ENCODE measurements around the gene CEP63.

DNA sequence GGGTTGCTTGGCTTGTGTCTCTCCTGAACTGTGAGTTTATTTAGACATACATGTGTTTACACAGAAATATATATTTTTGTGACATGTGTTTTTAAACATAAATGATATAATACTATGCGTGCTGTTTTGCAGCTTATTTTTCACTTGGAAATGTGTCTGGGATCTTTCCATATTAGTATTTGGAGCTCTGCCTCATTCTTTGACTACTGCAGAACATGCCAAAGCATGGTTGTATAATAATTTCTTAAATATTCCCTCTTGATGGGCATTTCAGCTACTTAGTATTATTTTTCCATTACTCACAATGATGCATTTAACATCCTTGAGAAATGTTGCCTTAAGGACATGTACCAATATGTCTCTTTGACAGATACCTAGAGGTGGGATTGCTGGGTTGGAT, 19.5 kb upstream of the CEP63 start:
- TF ChIP-seq CTCF (IDR thresholded peaks at IDR 0.05 in 2 of 3, conservative IDR thresholded peaks at IDR 0.05 in 1 of 3; ENCODE audit: borderline replicate concordance in 1 of 3, insufficient read depth in 1 of 3, low read depth in 2 of 3, low read length in 2 of 3) = no peak
- no peak for TF ChIP-seq ZNF274 (IDR thresholded peaks at IDR 0.05; ENCODE audit: low read depth, low read length)
- no peak for TF ChIP-seq EZH2 (IDR thresholded peaks at IDR 0.05)
- TF ChIP-seq POLR2A (IDR thresholded peaks at IDR 0.05; ENCODE audit: borderline replicate concordance, extremely low read depth, insufficient read depth, insufficient read length) = no peak
- TF ChIP-seq YY1 (IDR thresholded peaks at IDR 0.05; ENCODE audit: extremely low read depth, insufficient replicate concordance, low read depth, low read length) = no peak
- no peak for TF ChIP-seq CEBPB (IDR thresholded peaks at IDR 0.05; ENCODE audit: low read depth)
- TF ChIP-seq, protein P1, sequence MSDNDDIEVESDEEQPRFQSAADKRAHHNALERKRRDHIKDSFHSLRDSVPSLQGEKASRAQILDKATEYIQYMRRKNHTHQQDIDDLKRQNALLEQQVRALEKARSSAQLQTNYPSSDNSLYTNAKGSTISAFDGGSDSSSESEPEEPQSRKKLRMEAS (IDR thresholded peaks at IDR 0.05) = no peak
- TF ChIP-seq EZH2phosphoT487 (IDR thresholded peaks at IDR 0.05; ENCODE audit: borderline replicate concordance) = no peak
- no peak for TF ChIP-seq POLR2AphosphoS5 (IDR thresholded peaks at IDR 0.05; ENCODE audit: low read depth, low read length)
- TF ChIP-seq ELF1 (IDR thresholded peaks at IDR 0.05; ENCODE audit: borderline replicate concordance, low read depth) = no peak
- no peak for TF ChIP-seq EGR1 (IDR thresholded peaks at IDR 0.05; ENCODE audit: low read depth)
- TF ChIP-seq, protein P2, sequence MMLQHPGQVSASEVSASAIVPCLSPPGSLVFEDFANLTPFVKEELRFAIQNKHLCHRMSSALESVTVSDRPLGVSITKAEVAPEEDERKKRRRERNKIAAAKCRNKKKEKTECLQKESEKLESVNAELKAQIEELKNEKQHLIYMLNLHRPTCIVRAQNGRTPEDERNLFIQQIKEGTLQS (IDR thresholded peaks at IDR 0.05) = no peak

Measured in HCT116 (cell line).